Adrenal gland (tissue), 5 donors: Measurements from ENCODE around the gene LMBRD1.

Experiments used
- CTCF ChIP-seq, 6 experiments: fragments of 450-650 bp in 4 of 6; fragments of 200-600 bp in 2 of 6; sonication (generic) in 1 of 6; IDR thresholded peaks; 1 replicate in 5 of 6; 2 replicates in 1 of 6; pipeline versions ENCODE4 v1.5.1 to v1.8.0; 2016 to 2021; ENCODE audit warnings: antibody characterized with exemption in 6 of 6, mild to moderate bottlenecking in 2 of 6, moderate library complexity in 1 of 6
- POLR2A ChIP-seq, 2 donors: fragments of 450-650 bp; IDR thresholded peaks; one replicate each; pipeline ENCODE4 v1.6.1; 2017; ENCODE audit warnings: antibody characterized with exemption in 2 of 2, mild to moderate bottlenecking in 2 of 2, moderate library complexity in 1 of 2
- donor health status: DM: no; HTN: no; CAD: no.

- no peak for TF ChIP-seq CTCF (IDR thresholded peaks at IDR 0.05)
- TF ChIP-seq POLR2A (IDR thresholded peaks at IDR 0.05), result no peak
Measured at GRCh38 chr6:69650703-69651102, 146.1 kb downstream of the LMBRD1 start.
